K562 (cell line): ENCODE measurements around the gene PIBF1.

Experiments used
- CTBP1 ChIP-seq: fragments of 450-650 bp; IDR thresholded peaks from 2 replicates; pipeline ENCODE4 v1.6.1; 2016; ENCODE audit warnings: borderline replicate concordance
- EZH2 ChIP-seq: IDR thresholded peaks from 2 replicates; pipeline ENCODE4 v1.6.1; 2012; ENCODE audit warnings: low read depth, mild to moderate bottlenecking, inconsistent platforms, low read length, borderline replicate concordance
- SPI1 ChIP-seq: IDR thresholded peaks from 2 replicates; pipeline ENCODE4 v1.6.1; 2011; ENCODE audit warnings: low read depth, low read length, control low read depth, borderline replicate concordance
- XRCC5 ChIP-seq: fragments of 200-400 bp; formaldehyde crosslinking; IDR thresholded peaks from 2 replicates; pipeline ENCODE4 v1.6.1; 2017; ENCODE audit warnings: low read depth, mild to moderate bottlenecking, low read length

GRCh38 chr13:72889495-72889894 is 107.6 kb downstream of the PIBF1 start:
- TF ChIP-seq CTBP1: no peak
- TF ChIP-seq XRCC5: no peak
- TF ChIP-seq SPI1: no peak
- no peak for TF ChIP-seq EZH2
